GM12872 (cell line): ENCODE results near the gene HOXA7.

ENCODE experiments used
- CTCF ChIP-seq: IDR thresholded peaks from 3 replicates; pipeline ENCODE4 v1.5.1; 2011; ENCODE audit warnings: low read depth, mild to moderate bottlenecking, low read length, moderate library complexity; ENCODE audit not compliant: insufficient read depth

HOXA7 gene

DNA sequence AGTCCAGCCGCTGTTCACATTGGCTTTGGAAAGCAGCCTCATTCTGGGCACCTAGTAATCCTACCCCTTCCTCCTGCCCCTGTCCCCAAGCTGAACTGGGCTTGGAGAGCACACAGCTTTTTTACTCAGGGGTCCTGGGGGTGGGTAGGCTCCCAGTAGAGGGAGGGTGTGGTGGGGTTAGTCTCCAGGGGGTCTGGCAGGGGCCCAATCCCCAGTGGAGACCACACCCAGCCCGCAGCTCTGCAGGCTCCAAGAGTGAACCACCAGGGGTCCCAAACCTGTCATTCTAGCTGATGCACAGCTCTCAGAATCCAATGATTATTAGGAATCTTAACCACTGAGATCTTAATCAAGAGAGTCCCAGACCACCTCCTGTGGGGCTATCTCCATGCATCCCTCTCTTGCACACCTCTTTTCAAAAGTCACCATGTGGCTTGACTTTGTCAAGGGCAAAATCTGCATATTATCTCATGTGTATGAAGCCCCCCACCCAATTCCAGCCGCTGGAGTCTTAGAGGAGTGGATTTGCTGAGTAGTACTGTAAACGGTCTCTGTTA is 25.9 kb upstream of the HOXA7 start:
- TF ChIP-seq CTCF: no peak

GRCh38 chr7:27181795-27182275 is 25.4 kb upstream of the HOXA7 start:
- TF ChIP-seq CTCF: no peak

DNA sequence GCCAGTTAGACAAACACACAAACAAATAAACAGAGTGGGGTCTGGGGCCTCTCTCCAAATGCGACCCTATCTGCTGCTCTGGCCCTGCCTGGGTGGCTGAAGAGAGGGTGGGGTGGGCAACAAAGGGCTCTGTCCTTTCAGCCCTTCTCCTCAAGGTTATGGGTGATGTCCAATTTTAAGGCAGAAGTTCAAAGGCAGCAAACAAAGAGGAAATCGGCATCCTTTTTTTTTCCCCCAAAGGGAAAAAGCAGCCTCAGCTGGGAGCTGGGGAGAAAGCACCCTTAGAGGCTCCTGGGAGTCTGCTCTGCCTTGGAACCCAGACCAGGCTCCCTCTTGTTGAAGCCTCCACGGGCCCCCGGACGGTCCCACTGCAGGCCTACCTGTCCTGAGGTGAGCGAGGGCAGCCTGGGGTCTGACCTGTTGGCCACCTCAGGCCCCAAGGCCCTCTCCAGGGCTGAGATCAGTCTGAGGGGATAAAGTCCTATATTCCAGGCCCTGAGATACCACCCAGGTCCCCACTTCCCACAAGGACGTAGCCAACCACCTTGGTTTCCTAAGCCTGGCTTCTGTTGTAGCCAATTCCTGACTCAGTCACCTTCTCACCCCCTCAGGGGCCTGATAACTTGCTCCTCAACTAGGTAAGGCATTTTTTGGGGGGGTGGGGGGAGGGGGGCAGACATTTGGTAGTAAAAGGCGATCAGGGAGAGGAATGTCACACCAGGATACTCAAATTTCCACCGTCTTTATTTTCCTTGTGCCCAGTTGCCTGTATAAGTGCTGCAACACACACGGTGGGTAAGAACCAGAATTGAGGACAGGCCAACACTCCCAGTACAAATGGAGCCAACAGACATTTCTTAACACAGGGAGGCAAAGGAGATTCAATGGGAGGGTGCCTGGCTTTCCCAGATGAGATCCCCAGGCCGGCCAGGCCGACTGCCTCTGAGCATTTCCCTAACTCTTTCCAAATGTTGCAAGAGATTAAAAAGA is 24.3 kb upstream of the HOXA7 start:
- no peak for TF ChIP-seq CTCF

DNA sequence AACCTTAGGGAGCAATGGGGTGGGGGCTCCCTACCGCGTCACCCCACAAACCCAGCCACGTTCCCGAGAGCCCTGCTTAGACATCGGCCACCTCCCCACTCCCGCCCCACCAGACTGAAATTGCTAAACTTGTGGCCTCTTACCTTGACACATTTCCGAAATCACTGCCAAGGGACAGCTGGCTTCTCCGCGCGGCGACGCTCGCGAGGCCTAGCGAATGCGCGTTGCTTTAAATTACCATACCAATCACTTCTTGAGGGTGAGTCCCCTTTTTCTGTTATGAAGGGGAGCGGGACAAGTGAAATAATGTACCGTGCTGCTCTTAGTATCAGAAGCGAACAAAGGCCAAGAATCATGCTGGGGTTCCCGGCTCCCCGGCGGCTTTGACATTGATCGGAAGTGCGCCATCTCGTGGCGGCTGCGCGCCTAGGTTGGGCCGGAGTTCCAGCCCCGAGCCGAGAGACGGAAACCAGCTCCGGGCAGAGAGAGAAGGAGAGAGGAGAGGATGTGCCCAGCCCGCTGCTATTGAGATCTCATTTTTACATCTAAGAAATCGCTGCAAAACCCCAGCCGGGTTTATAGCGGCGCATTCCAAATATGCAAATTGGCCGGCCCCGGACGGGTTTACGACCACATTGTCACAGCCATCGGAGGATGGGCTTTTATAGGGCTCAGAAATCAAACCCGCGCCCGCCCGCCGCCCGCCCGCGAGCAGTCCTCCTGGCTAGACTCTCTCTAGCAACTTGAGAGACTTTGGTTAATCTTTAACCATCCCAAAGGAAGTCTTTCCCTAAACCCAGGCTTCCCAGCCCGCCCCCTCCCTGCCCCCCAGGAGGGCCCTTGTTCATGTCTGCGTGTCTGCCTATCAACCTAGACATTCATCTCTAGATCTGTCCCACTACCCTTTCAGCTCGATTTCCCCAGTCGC is 23.3 kb upstream of the HOXA7 start:
- TF ChIP-seq CTCF: peak; percentile 67

DNA sequence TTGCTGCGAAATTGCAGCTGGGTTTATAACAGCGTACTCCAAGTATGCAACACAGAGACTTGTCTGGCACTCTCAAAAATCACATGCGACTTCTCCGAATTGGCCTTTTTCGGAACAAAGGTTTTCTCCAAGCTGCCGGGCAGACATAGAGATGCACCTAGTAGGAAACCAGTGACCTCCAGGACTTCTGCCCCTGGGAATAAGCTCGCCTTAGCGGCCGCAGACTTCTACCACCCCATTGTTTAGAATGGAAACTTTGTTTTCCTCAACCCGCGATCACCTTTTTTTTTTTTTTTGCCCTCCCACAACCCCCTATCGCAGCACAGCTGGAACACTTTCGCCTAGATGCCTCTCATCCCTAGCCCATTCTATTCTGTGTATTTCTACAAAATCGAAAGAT is 22.6 kb upstream of the HOXA7 start:
- TF ChIP-seq CTCF: no peak

DNA sequence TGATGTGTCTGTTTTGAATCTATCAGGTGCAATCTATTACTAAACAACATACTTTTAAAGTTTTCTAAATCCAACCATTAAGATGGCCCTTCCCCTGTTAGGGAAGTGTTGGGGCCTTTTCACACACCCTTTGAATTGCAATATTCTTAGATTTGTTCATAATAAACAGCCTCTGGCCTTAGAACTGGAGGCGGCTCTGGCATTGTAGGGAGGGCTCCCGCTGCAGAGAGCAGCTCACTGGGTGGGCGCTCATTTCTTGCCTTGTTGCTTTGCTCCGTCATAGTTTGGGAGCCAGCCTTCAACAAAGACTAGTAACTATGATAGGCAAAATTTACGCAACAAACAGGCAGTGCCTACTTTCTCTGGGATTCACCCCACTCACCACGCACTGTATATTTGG is 21.9 kb upstream of the HOXA7 start:
- TF ChIP-seq CTCF: no peak
